Activated B cell treated with CpG ODN at 0.5 μM for 24 hours (primary cell): ENCODE measurements around the gene LMTK2. TPM values are rescaled to one million over a fixed set of nuclear protein-coding genes. Genes with fewer than 3 reads are reported as not detected.
A peak's percentile ranks its signal among the peaks of the same experiment; 100 is the strongest.

Experiments used
- ATAC-seq: fragments of 200-7000 bp; cut with Tn5 transposase; one replicate; pipeline ENCODE4 v1.10.0; 2021; ENCODE audit warnings: low read depth, mild to moderate bottlenecking, moderate library complexity
- CTCF ChIA-PET: fragments of 350-600 bp; sonication (Branson Sonifier 250); formaldehyde crosslinking; loops from one replicate; lab custom pipeline; 2021; ENCODE audit warnings: antibody characterized with exemption; lab: Charles Lee
- POLR2A ChIA-PET: fragments of 350-600 bp; sonication (Branson Sonifier 250); formaldehyde crosslinking; loops from one replicate; lab custom pipeline; 2021; ENCODE audit warnings: antibody characterized with exemption; lab: Charles Lee
- DNase-seq: peaks from one replicate; pipeline ENCODE4 v3.0.0; 2022
- H3K27ac Mint-ChIP-seq: one replicate; pipeline ENCODE4 v1.8.0; 2020; ENCODE audit warnings: mixed read lengths
- H3K27me3 Mint-ChIP-seq: one replicate; pipeline ENCODE4 v1.8.0; 2021; ENCODE audit warnings: mixed read lengths
- H3K36me3 Mint-ChIP-seq: one replicate; pipeline ENCODE4 v1.8.0; 2021; ENCODE audit warnings: low read depth, mixed read lengths
- H3K4me1 Mint-ChIP-seq: one replicate; pipeline ENCODE4 v1.8.0; 2021; ENCODE audit warnings: mixed read lengths
- H3K4me3 Mint-ChIP-seq: one replicate; pipeline ENCODE4 v1.8.0; 2020; ENCODE audit warnings: mild to moderate bottlenecking, mixed read lengths
- H3K9me3 Mint-ChIP-seq: one replicate; pipeline ENCODE4 v1.8.0; 2020; ENCODE audit warnings: mixed read lengths
- intact Hi-C: fragments of 100-400 bp; cut with micrococcal nuclease; formaldehyde crosslinking; loops from one replicate; pipeline ENCODE4 v1.15.1; 2024
- total RNA-seq: library from RNA; stranded (reverse); gene quantifications from 2 replicates; pipeline ENCODE4 v1.2.3, GENCODE V29; 2022
- TF ChIP-seq, protein P1 (sequence below): fragments of 200-600 bp; IDR thresholded peaks from one replicate; pipeline ENCODE4 v1.8.0; 2022; ENCODE audit warnings: antibody characterized with exemption, mild to moderate bottlenecking

Gene LMTK2
- total RNA-seq, 1 donor from 2014 or later: 9.6 TPM

- Mint-ChIP-seq H3K4me3 (peak within 1 kb of the TSS; percentile 46), H3K27ac (no peak within 1 kb of the TSS), H3K36me3 (peaks cover 15% of the 10 kb centered on the region), H3K9me3 (no peaks in the 10 kb centered on the region), H3K4me1 (peaks cover 6% of the 10 kb centered on the region), H3K27me3 (peaks cover 4% of the 10 kb centered on the region)
- DNase-seq (no peak), ATAC-seq (peak; percentile 54)
- ChIA-PET CTCF (no interaction called here), POLR2A (interaction anchor here (0.6 to 1.2 kb wide), 3 partner anchors 9 to 720 kb away, joined by 3 to 5 read pairs (median 3); no protein-coding TSS in a partner anchor)
- TF ChIP-seq, protein P1, sequence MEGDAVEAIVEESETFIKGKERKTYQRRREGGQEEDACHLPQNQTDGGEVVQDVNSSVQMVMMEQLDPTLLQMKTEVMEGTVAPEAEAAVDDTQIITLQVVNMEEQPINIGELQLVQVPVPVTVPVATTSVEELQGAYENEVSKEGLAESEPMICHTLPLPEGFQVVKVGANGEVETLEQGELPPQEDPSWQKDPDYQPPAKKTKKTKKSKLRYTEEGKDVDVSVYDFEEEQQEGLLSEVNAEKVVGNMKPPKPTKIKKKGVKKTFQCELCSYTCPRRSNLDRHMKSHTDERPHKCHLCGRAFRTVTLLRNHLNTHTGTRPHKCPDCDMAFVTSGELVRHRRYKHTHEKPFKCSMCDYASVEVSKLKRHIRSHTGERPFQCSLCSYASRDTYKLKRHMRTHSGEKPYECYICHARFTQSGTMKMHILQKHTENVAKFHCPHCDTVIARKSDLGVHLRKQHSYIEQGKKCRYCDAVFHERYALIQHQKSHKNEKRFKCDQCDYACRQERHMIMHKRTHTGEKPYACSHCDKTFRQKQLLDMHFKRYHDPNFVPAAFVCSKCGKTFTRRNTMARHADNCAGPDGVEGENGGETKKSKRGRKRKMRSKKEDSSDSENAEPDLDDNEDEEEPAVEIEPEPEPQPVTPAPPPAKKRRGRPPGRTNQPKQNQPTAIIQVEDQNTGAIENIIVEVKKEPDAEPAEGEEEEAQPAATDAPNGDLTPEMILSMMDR: no peak
- intact Hi-C loops: loop anchor here (1.0 kb wide), 1 partner anchor 8 kb away; no protein-coding TSS in a partner anchor
Observed at GRCh38 chr7:98211221-98211675, 104.6 kb downstream of the LMTK2 start, which contains the start of gene BHLHA15. BHLHA15 (plus strand) TSS chr7:98211439; CDS start chr7:98212310, 871 bp downstream.

GRCh38 chr7:98211676-98212531, 105.2 kb downstream of the LMTK2 start:
- peaks cover 6% of the 10 kb centered on the region for H3K4me1 Mint-ChIP-seq
- peaks cover 14% of the 10 kb centered on the region for H3K36me3 Mint-ChIP-seq
- peaks cover 4% of the 10 kb centered on the region for H3K27me3 Mint-ChIP-seq
- no peak for DNase-seq
- ATAC-seq: no peak
- CTCF ChIA-PET: no interaction called here
- TF ChIP-seq, protein P1: no peak
- intact Hi-C loops: loop anchor here (1.0 kb wide), 1 partner anchor 9 kb away; no protein-coding TSS in a partner anchor
- POLR2A ChIA-PET: interaction anchor here (0.6 to 1.2 kb wide), 2 partner anchors 9 to 719 kb away, joined by 3 read pairs; no protein-coding TSS in a partner anchor
- no peaks in the 10 kb centered on the region for H3K9me3 Mint-ChIP-seq
- H3K27ac Mint-ChIP-seq: no peak overlapping the region
- peak overlapping the region; percentile 46 for H3K4me3 Mint-ChIP-seq

- peaks cover 4% of the 10 kb centered on the region for H3K27me3 Mint-ChIP-seq
- no peak for ATAC-seq
- no peaks in the 10 kb centered on the region for H3K9me3 Mint-ChIP-seq
- ChIA-PET CTCF (no interaction called here), POLR2A (no interaction called here)
- DNase-seq: no peak
- intact Hi-C loops: no loop called here
- no peak overlapping the region for H3K4me3 Mint-ChIP-seq
- peaks cover 6% of the 10 kb centered on the region for H3K4me1 Mint-ChIP-seq
- TF ChIP-seq, protein P1: no peak
- no peak overlapping the region for H3K27ac Mint-ChIP-seq
- H3K36me3 Mint-ChIP-seq: peaks cover 8% of the 10 kb centered on the region
Observed at GRCh38 chr7:98212532-98213041, 105.9 kb downstream of the LMTK2 start.

DNA sequence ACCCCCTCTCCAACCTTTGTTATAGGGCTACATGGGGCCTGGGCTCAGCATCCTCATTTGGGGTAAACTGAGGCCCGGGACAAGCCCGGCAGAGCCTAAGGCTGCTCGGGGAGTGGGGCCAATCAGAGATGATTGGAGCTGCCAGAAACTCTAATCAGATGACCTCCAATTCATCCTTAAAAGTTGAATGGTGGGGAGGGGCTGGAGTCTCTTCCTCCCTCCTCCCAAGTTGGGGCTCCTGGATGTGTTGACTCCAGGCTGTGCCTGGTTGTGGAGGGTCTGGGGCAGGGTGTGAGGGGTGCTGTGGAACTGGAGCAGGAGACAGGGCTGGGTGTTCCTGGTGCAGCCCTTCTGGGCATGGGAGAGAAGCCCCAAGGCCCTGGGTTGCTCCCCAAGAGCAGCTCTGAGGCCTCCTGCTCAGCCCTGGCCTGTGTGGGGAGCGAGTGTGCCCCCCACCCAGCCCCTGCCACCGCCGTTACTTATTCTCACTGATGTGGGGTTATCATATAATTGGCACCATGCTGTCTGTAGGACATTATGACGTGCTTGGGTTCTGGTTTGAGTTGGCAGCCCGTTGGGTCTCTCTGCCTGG, 106.7 kb downstream of the LMTK2 start:
- no peak overlapping the region for H3K4me3 Mint-ChIP-seq
- POLR2A ChIA-PET: no interaction called here
- ATAC-seq: no peak
- TF ChIP-seq, protein P1: no peak
- no peaks in the 10 kb centered on the region for H3K9me3 Mint-ChIP-seq
- intact Hi-C loops: no loop called here
- peaks cover 10% of the 10 kb centered on the region for H3K4me1 Mint-ChIP-seq
- CTCF ChIA-PET: interaction anchor here (1.1 kb wide), 1 partner anchor 45 kb away, joined by 3 read pairs; no protein-coding TSS in a partner anchor
- peaks cover 4% of the 10 kb centered on the region for H3K27me3 Mint-ChIP-seq
- peaks cover 10% of the 10 kb centered on the region for H3K36me3 Mint-ChIP-seq
- H3K27ac Mint-ChIP-seq: no peak overlapping the region
- no peak for DNase-seq
